Endothelial cell of umbilical vein (primary cell): Measurements from ENCODE around the gene STYXL1. TPM values are rescaled to one million over a fixed set of nuclear protein-coding genes. Genes with fewer than 3 reads are reported as not detected.

ENCODE experiments used
- BruUV-seq: library from RNA; stranded (reverse); fragments of 400-500 nt; replicated peaks from 2 replicates; lab custom pipeline; 2021; lab: Mats Ljungman, UMichigan
- CTCF ChIA-PET: fragments of 300-600, 350-600 bp; sonication (Branson Sonifier 250); formaldehyde crosslinking; loops from one replicate; lab custom pipeline; 2021; ENCODE audit warnings: antibody characterized with exemption, inconsistent platforms; lab: Charles Lee
- POLR2A ChIA-PET: fragments of 300-600, 350-600 bp; sonication (Branson Sonifier 250); formaldehyde crosslinking; loops from one replicate; lab custom pipeline; 2021; ENCODE audit warnings: antibody characterized with exemption, inconsistent platforms; lab: Charles Lee
- DNase-seq: peaks from one replicate; pipeline ENCODE4 v3.0.0-alpha.2; 2011; ENCODE audit warnings: low read depth, low spot score
- FAIRE-seq: peaks from 2 replicates; lab custom pipeline; 2011; peaks lifted over from hg19 to GRCh38; lab: Jason Lieb, UNC
- H2AFZ ChIP-seq: 2 replicates; pipeline ENCODE4 v1.6.0; 2012; ENCODE audit warnings: low read depth, low read length, control low read depth, inconsistent platforms
- H3K27ac ChIP-seq: 2 replicates; pipeline ENCODE4 v1.5.1; 2011; ENCODE audit warnings: low read depth, mild to moderate bottlenecking, control low read depth, low read length, moderate library complexity; ENCODE audit not compliant: insufficient read depth
- H3K27me3 ChIP-seq, 2 experiments: 2 replicates each; pipeline versions ENCODE4 v1.6.0 to v1.6.1; 2011; ENCODE audit warnings: low read length in 2 of 2, mixed read lengths in 1 of 2; ENCODE audit not compliant: control insufficient read depth in 2 of 2, insufficient read depth in 2 of 2
- H3K36me3 ChIP-seq, 2 experiments: 2 replicates in 1 of 2; 3 replicates in 1 of 2; pipeline ENCODE4 v1.5.1; 2011; ENCODE audit warnings: low read length in 2 of 2, mild to moderate bottlenecking in 1 of 2, moderate library complexity in 1 of 2; ENCODE audit not compliant: control insufficient read depth in 2 of 2, insufficient read depth in 2 of 2; ENCODE audit errors: extremely low read depth in 1 of 2
- H3K4me1 ChIP-seq: 3 replicates; pipeline ENCODE4 v1.5.1; 2011; ENCODE audit warnings: mild to moderate bottlenecking, low read length; ENCODE audit not compliant: control insufficient read depth, insufficient read depth; ENCODE audit errors: extremely low read depth
- H3K4me2 ChIP-seq: 2 replicates; pipeline ENCODE4 v1.6.1; 2011; ENCODE audit warnings: low read length, control low read depth, mixed read lengths; ENCODE audit not compliant: insufficient read depth
- H3K4me3 ChIP-seq, 3 experiments: fragments of 200-600 bp in 1 of 3; sonication (generic), shearing (Covaris generic) in 1 of 3; replicated peaks in 1 of 3; 2 replicates each; pipeline ENCODE4 v1.5.1; 2011 to 2016; ENCODE audit warnings: control low read depth in 3 of 3, low read length in 3 of 3, mild to moderate bottlenecking in 2 of 3, inconsistent platforms in 1 of 3, low read depth in 1 of 3, moderate library complexity in 1 of 3; ENCODE audit not compliant: insufficient read depth in 1 of 3
- H3K79me2 ChIP-seq: 2 replicates; pipeline ENCODE4 v1.6.0; 2012; ENCODE audit warnings: low read length, inconsistent platforms; ENCODE audit not compliant: control insufficient read depth, insufficient read depth
- H3K9ac ChIP-seq: replicated peaks from 2 replicates; pipeline ENCODE3; 2011; ENCODE audit warnings: low read length, control low read depth; ENCODE audit not compliant: insufficient read depth; ENCODE audit errors: extremely low read depth
- H3K9me1 ChIP-seq: replicated peaks from 3 replicates; pipeline ENCODE4 v1.6.0; 2011; ENCODE audit warnings: mild to moderate bottlenecking, low read length; ENCODE audit not compliant: control insufficient read depth, insufficient read depth; ENCODE audit errors: extremely low read depth
- H3K9me3 ChIP-seq: replicated peaks from 2 replicates; pipeline ENCODE4 v1.5.1; 2012; ENCODE audit warnings: low read length, inconsistent platforms; ENCODE audit not compliant: control insufficient read depth, insufficient read depth
- H4K20me1 ChIP-seq: replicated peaks from 2 replicates; pipeline ENCODE3; 2011; ENCODE audit warnings: mild to moderate bottlenecking, low read length; ENCODE audit not compliant: control insufficient read depth, insufficient read depth; ENCODE audit errors: extremely low read depth
- EZH2 ChIP-seq: IDR thresholded peaks from 2 replicates; pipeline ENCODE4 v1.6.1; 2012; ENCODE audit warnings: borderline replicate concordance, low read depth, mild to moderate bottlenecking, moderate library complexity, low read length, inconsistent platforms; ENCODE audit not compliant: severe bottlenecking
- FOS ChIP-seq: IDR thresholded peaks from 2 replicates; pipeline ENCODE4 v1.6.1; 2011; ENCODE audit warnings: mild to moderate bottlenecking, low read length, moderate library complexity, borderline replicate concordance; ENCODE audit not compliant: insufficient read depth
- GATA2 ChIP-seq: IDR thresholded peaks from 2 replicates; pipeline ENCODE4 v1.7.0; 2011; ENCODE audit warnings: low read depth, mild to moderate bottlenecking, moderate library complexity, mixed read lengths, low read length; ENCODE audit not compliant: insufficient read length, insufficient read depth
- JUN ChIP-seq: IDR thresholded peaks from 2 replicates; pipeline ENCODE4 v1.6.1; 2011; ENCODE audit warnings: borderline replicate concordance, low read depth; ENCODE audit not compliant: insufficient read length, insufficient read depth
- MYC ChIP-seq: IDR thresholded peaks from one replicate; pipeline ENCODE4 v1.6.1; 2011; ENCODE audit warnings: mild to moderate bottlenecking, low read depth, low read length
- POLR2A ChIP-seq: IDR thresholded peaks from 2 replicates; pipeline ENCODE4 v1.6.1; 2012; ENCODE audit warnings: low read depth, mild to moderate bottlenecking, control low read depth, low read length
- POLR2AphosphoS5 ChIP-seq: IDR thresholded peaks from 2 replicates; pipeline ENCODE4 v1.6.1; 2012; ENCODE audit warnings: low read depth, mild to moderate bottlenecking, control low read depth, low read length, moderate library complexity; ENCODE audit not compliant: insufficient read depth
- dilution Hi-C: fragments of 300-500 bp; cut with MboI; formaldehyde crosslinking; loops from one replicate; pipeline ENCODE4 v1.15.0; 2019; ENCODE audit warnings: low sequenced_read_pairs; ENCODE audit not compliant: extremely low pct_ligation_motif_present
- intact Hi-C: fragments of 100-400 bp; cut with micrococcal nuclease; formaldehyde crosslinking; loops from one replicate; pipeline ENCODE4 v1.10.0; 2022
- polyA plus RNA-seq, 4 experiments: library from polyadenylated mRNA; depleted of rRNA in 3 of 4; stranded (reverse) in 3 of 4; unstranded in 1 of 4; fragments of >200 nt; gene quantifications; 2 replicates each; pipeline versions ENCODE4 v1.2.1 to v1.2.3, GENCODE V29; 2011 to 2012; ENCODE audit warnings: missing spikeins in 1 of 4
- total RNA-seq: library from RNA; stranded (reverse); gene quantifications from 2 replicates; pipeline ENCODE4 v1.2.3, GENCODE V29; 2021
- TF ChIP-seq, protein P1 (sequence below), 2 donors: IDR thresholded peaks; 1 replicate in 1 of 2; 2 replicates in 1 of 2; pipeline ENCODE4 v1.5.1; 2011; ENCODE audit warnings: low read length in 2 of 2, mild to moderate bottlenecking in 2 of 2, moderate library complexity in 2 of 2, control low read depth in 1 of 2, inconsistent platforms in 1 of 2, low read depth in 1 of 2; ENCODE audit not compliant: insufficient read depth in 1 of 2; ENCODE audit errors: extremely low read depth in 1 of 2
- TF ChIP-seq, protein P2 (sequence below): IDR thresholded peaks from 2 replicates; pipeline ENCODE4 v1.6.1; 2011; ENCODE audit not compliant: insufficient read depth, insufficient read length

The STYXL1 gene
- total and polyA plus RNA-seq, 2 donors (not counting 3 experiments of a cell fraction or from before 2014, with no cell fraction given): 23.0 to 67.6 TPM

DNA sequence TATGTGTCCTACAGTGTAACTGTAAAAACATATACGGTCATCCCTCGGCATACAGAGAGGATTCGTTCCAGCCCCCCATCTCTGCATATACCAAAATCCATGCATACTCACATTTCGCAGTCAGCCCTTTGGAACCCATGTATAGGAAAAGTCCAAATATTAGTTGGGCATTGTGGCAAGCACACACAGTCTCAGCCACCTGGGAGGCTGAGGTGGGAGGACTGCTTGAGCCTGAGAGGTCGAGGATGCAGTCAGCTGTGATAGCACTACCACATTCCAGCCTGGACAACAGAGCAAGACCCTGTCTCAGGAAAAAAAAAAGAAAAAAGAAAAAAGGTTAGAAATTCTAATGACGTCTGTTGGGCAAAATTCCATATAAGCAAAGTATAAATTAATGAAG lies 29.2 kb upstream of the STYXL1 start:
- dilution Hi-C loops: no loop called here
- no peak for DNase-seq
- H3K9ac ChIP-seq: no peak overlapping the region
- no peaks in the 10 kb centered on the region for H3K9me3 ChIP-seq
- H4K20me1 ChIP-seq: no peaks in the 10 kb centered on the region
- ChIA-PET CTCF (no interaction called here), POLR2A (no interaction called here)
- no peaks in the 10 kb centered on the region for H3K9me1 ChIP-seq
- H3K4me2 ChIP-seq: no peak overlapping the region
- no peaks in the 10 kb centered on the region for H3K79me2 ChIP-seq
- BruUV-seq: no TSS peak
- intact Hi-C loops: no loop called here
- H3K4me1 ChIP-seq: peaks cover 4% of the 10 kb centered on the region
- no peaks in the 10 kb centered on the region for H3K36me3 ChIP-seq
- H3K27ac ChIP-seq: no peak overlapping the region
- H3K27me3 ChIP-seq: no peaks in the 10 kb centered on the region
- no peak for FAIRE-seq
- no peak overlapping the region for H2AFZ ChIP-seq
- no peak for TF ChIP-seq GATA2
- TF ChIP-seq POLR2A: no peak
- no peak for TF ChIP-seq JUN
- TF ChIP-seq, protein P1, sequence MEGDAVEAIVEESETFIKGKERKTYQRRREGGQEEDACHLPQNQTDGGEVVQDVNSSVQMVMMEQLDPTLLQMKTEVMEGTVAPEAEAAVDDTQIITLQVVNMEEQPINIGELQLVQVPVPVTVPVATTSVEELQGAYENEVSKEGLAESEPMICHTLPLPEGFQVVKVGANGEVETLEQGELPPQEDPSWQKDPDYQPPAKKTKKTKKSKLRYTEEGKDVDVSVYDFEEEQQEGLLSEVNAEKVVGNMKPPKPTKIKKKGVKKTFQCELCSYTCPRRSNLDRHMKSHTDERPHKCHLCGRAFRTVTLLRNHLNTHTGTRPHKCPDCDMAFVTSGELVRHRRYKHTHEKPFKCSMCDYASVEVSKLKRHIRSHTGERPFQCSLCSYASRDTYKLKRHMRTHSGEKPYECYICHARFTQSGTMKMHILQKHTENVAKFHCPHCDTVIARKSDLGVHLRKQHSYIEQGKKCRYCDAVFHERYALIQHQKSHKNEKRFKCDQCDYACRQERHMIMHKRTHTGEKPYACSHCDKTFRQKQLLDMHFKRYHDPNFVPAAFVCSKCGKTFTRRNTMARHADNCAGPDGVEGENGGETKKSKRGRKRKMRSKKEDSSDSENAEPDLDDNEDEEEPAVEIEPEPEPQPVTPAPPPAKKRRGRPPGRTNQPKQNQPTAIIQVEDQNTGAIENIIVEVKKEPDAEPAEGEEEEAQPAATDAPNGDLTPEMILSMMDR (IDR thresholded peaks at IDR 0.05; ENCODE audit: extremely low read depth in 1 of 2, insufficient read depth in 1 of 2, low read depth in 1 of 2, low read length in 2 of 2): no peak
- no peak for TF ChIP-seq FOS
- TF ChIP-seq, protein P2, sequence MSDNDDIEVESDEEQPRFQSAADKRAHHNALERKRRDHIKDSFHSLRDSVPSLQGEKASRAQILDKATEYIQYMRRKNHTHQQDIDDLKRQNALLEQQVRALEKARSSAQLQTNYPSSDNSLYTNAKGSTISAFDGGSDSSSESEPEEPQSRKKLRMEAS: no peak
- no peak for TF ChIP-seq POLR2AphosphoS5
- TF ChIP-seq MYC: no peak
- no peak for TF ChIP-seq EZH2
- H3K4me3 ChIP-seq: no peak overlapping the region
